KMS-11 (cell line): ENCODE results near the gene SAMD10.
"Not testable (repeated sequence)": the region's sequence is repeated elsewhere in the genome, so short reads cannot be mapped to it uniquely, and the experiment has no call there.

Experiments
- H2AFZ ChIP-seq: fragments of 200-600 bp; sonication (generic); 2 replicates; pipeline ENCODE4 v1.6.1; 2016; ENCODE audit warnings: antibody characterized with exemption, mixed run types, low read depth
- H3K27ac ChIP-seq: fragments of 200-600 bp; sonication (generic); 2 replicates; pipeline ENCODE4 v1.6.1; 2016; ENCODE audit warnings: mild to moderate bottlenecking, mixed run types
- H3K27me3 ChIP-seq: fragments of 200-600 bp; sonication (generic); 2 replicates; pipeline ENCODE4 v1.6.1; 2017; ENCODE audit warnings: mild to moderate bottlenecking, low read depth, mixed run types, moderate library complexity; ENCODE audit not compliant: insufficient read depth
- H3K36me3 ChIP-seq: fragments of 200-600 bp; sonication (generic); 2 replicates; pipeline ENCODE4 v1.6.1; 2017; ENCODE audit warnings: mild to moderate bottlenecking, mixed run types; ENCODE audit not compliant: insufficient read depth
- H3K4me1 ChIP-seq: fragments of 200-600 bp; sonication (generic); 2 replicates; pipeline ENCODE4 v1.6.1; 2016; ENCODE audit warnings: mild to moderate bottlenecking, low read depth, mixed run types; ENCODE audit not compliant: poor library complexity, severe bottlenecking
- H3K4me2 ChIP-seq: fragments of 200-600 bp; sonication (generic); 2 replicates; pipeline ENCODE4 v1.7.0; 2016; ENCODE audit warnings: mild to moderate bottlenecking, mixed run types
- H3K4me3 ChIP-seq: fragments of 200-600 bp; sonication (generic); IDR thresholded peaks from 2 replicates; pipeline ENCODE4 v1.6.1; 2017; ENCODE audit warnings: low read depth, low read length, mixed read lengths; ENCODE audit not compliant: insufficient read depth
- H3K79me2 ChIP-seq: fragments of 200-600 bp; sonication (generic); 2 replicates; pipeline ENCODE4 v1.6.1; 2016; ENCODE audit warnings: low read depth, mixed run types; ENCODE audit not compliant: insufficient read depth
- H3K9ac ChIP-seq: fragments of 200-600 bp; sonication (generic); 2 replicates; pipeline ENCODE4 v1.6.1; 2016; ENCODE audit warnings: mild to moderate bottlenecking, mixed run types
- H4K20me1 ChIP-seq: fragments of 200-600 bp; sonication (generic); 2 replicates; pipeline ENCODE4 v1.6.1; 2016; ENCODE audit warnings: mild to moderate bottlenecking, mixed run types; ENCODE audit not compliant: insufficient read depth
- TF ChIP-seq, protein P1 (sequence below): fragments of 200-600 bp; sonication (generic); conservative IDR thresholded peaks from 2 replicates; pipeline ENCODE4 v1.6.1; 2017; ENCODE audit warnings: low read depth, mild to moderate bottlenecking, antibody characterized with exemption, low read length, moderate library complexity, mixed read lengths

Gene SAMD10

DNA sequence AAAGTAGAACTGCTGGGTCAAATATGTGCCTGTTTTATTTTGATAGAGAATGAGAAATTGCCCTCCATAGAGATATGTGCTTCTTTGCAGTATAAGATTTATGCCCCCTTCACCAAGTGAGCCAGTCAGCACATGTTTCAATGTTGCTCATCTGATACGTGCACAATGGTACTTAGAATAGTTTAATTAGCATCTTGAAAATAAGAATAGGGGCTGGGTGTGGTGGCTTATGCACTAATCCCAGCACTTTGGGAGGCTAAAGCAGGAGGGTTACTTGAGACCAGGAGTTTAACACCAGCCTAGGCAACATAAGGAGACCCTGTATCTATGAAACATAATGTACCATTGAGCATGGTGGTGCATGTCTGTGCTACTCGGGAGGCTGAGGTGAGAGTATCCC, 36.2 kb upstream of the SAMD10 start:
- H3K36me3 ChIP-seq, result peaks cover 8% of the 10 kb centered on the region; the same call in 1 of the 2 replicates
- no peaks in the 10 kb centered on the region for H3K4me1 ChIP-seq
- no peaks in the 10 kb centered on the region for H3K27me3 ChIP-seq
- no peak overlapping the region for H3K9ac ChIP-seq
- no peaks in the 10 kb centered on the region for H4K20me1 ChIP-seq
- no peak overlapping the region for H3K4me3 ChIP-seq
- no peak overlapping the region for H3K27ac ChIP-seq
- no peaks in the 10 kb centered on the region for H3K79me2 ChIP-seq
- TF ChIP-seq, protein P1, sequence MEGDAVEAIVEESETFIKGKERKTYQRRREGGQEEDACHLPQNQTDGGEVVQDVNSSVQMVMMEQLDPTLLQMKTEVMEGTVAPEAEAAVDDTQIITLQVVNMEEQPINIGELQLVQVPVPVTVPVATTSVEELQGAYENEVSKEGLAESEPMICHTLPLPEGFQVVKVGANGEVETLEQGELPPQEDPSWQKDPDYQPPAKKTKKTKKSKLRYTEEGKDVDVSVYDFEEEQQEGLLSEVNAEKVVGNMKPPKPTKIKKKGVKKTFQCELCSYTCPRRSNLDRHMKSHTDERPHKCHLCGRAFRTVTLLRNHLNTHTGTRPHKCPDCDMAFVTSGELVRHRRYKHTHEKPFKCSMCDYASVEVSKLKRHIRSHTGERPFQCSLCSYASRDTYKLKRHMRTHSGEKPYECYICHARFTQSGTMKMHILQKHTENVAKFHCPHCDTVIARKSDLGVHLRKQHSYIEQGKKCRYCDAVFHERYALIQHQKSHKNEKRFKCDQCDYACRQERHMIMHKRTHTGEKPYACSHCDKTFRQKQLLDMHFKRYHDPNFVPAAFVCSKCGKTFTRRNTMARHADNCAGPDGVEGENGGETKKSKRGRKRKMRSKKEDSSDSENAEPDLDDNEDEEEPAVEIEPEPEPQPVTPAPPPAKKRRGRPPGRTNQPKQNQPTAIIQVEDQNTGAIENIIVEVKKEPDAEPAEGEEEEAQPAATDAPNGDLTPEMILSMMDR, result no peak
- H2AFZ ChIP-seq, result no peak overlapping the region
- no peak overlapping the region for H3K4me2 ChIP-seq

DNA sequence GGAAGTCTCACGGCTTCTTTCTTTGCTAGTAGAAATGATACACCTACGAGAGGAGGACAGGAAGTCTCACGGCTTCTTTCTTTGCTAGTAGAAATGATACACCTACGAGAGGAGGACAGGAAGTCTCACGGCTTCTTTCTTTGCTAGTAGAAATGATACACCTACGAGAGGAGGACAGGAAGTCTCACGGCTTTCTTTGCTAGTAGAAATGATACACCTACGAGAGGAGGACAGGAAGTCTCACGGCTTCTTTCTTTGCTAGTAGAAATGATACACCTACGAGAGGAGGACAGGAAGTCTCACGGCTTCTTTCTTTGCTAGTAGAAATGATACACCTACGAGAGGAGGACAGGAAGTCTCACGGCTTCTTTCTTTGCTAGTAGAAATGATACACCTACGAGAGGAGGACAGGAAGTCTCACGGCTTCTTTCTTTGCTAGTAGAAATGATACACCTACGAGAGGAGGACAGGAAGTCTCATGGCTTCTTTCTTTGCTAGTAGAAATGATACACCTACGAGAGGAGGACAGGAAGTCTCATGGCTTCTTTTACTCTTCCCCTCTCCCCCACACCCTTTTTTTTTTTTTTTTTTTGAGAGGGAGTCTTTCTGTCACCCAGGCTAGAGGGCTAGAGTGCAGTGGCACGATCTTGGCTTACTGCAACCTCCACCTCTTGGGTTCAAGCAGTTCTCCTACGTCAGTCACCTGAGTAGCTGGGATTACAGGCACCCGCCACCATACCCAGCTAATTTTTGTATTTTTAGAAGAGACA, 33.1 kb upstream of the SAMD10 start:
- H3K36me3 ChIP-seq, result peaks cover 22% of the 10 kb centered on the region; the same call in 1 of the 2 replicates
- not testable (repeated sequence) for H3K4me2 ChIP-seq, H3K27ac ChIP-seq, H3K4me1 ChIP-seq, H3K4me3 ChIP-seq, H4K20me1 ChIP-seq, H3K79me2 ChIP-seq, H2AFZ ChIP-seq, H3K27me3 ChIP-seq, H3K9ac ChIP-seq

DNA sequence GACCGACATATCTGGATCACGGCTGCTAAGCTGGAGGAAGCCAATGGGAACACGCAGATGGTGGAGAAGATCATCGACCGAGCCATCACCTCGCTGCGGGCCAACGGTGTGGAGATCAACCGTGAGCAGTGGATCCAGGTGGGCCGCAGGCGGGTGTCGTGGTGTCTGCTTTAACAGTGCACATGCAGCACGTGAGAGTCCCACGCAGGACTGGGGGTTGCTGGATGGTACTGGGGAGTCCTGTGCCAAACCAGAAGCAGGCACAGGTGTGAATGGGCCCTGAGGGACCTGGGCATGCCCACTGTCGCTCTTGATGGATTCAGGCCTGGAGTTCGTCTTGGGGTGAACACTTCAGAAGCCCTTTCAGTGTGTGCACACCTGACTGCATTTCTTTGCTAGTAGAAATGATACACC, 31.9 kb upstream of the SAMD10 start:
- Histone ChIP-seq H4K20me1 (no peaks in the 10 kb centered on the region), H3K4me1 (no peaks in the 10 kb centered on the region), H3K79me2 (no peaks in the 10 kb centered on the region), H3K9ac (no peak overlapping the region), H3K36me3 (peaks cover 22% of the 10 kb centered on the region; the same call in 1 of the 2 replicates), H3K27me3 (no peaks in the 10 kb centered on the region), H3K4me2 (no peak overlapping the region), H2AFZ (no peak overlapping the region), H3K4me3 (no peak overlapping the region), H3K27ac (no peak overlapping the region)
- TF ChIP-seq, protein P1, result no peak

DNA sequence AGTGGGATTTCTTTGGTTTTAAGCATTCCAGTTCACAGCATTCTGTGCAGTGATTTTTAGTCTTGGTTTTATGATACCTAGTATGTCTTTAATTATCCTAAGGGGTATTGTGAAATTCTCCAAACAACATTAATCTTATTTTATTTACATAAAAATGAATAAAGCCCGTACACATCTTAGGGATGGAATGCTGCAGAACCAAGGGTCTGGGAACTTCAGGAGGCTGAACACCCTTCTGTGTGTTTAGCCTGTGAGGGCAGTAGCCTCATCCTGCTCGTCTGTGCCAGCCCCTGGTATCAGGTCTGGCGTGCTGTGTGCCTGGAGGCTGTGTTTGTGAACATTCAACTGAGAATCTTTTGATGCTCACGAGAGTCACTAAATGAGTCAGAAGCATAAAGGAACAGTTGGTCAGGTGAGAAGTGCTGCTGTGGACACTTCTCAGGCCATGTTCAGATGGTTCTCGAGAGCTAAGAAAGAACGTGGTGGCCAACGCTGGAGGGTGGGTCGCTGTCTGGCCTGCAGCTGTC, 31.3 kb upstream of the SAMD10 start:
- H2AFZ ChIP-seq, result no peak overlapping the region
- no peaks in the 10 kb centered on the region for H3K79me2 ChIP-seq
- H3K4me3 ChIP-seq, result no peak overlapping the region
- H3K36me3 ChIP-seq, result peaks cover 22% of the 10 kb centered on the region; the same call in 1 of the 2 replicates
- no peaks in the 10 kb centered on the region for H3K4me1 ChIP-seq
- TF ChIP-seq, protein P1, result no peak
- H3K27ac ChIP-seq, result no peak overlapping the region
- no peak overlapping the region for H3K9ac ChIP-seq
- no peaks in the 10 kb centered on the region for H3K27me3 ChIP-seq
- no peak overlapping the region for H3K4me2 ChIP-seq
- H4K20me1 ChIP-seq, result no peaks in the 10 kb centered on the region

DNA sequence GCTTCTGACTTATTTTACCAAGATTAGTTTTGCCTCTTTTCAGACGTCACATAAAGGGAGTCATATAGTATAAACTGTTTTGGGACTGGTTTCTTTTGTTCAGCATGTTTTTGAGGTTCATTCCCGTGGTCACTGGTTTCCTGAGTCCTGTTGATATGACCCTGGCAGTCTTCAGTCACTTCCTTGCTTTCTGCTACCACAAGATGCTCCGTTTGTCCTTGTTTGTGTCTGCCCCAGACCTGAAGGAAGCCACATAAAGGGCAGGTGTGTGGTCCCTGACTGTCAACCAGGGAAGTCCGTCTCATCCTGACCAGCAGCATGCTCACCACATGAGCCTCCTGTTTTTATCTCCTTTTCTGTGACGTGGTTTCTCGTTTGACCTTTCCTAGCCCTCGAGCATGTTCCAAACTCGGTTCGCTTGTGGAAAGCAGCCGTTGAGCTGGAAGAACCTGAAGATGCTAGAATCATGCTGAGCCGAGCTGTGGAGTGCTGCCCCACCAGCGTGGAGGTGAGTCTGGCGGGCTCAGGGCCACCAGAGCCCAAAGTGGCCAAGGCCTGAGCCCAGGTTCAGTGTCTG, 30.5 kb upstream of the SAMD10 start:
- H4K20me1 ChIP-seq, result no peaks in the 10 kb centered on the region

More for the DNA sequence above, 30.5 kb upstream of the SAMD10 start:
- Histone ChIP-seq H3K27ac (no peak overlapping the region), H3K27me3 (no peaks in the 10 kb centered on the region), H3K79me2 (no peaks in the 10 kb centered on the region), H3K9ac (no peak overlapping the region), H3K4me3 (no peak overlapping the region), H3K4me1 (no peaks in the 10 kb centered on the region), H3K36me3 (peaks cover 22% of the 10 kb centered on the region; the same call in 1 of the 2 replicates), H2AFZ (no peak overlapping the region), H3K4me2 (no peak overlapping the region)
- TF ChIP-seq, protein P1, result no peak
